Endothelial cell of umbilical vein (primary cell): ENCODE measurements around the gene GRIA1.

Source experiments
- CTCF ChIP-seq, 2 donors: IDR thresholded peaks; 1 replicate in 1 of 2; 2 replicates in 1 of 2; pipeline ENCODE4 v1.5.1; 2011; ENCODE audit warnings: low read length in 2 of 2, mild to moderate bottlenecking in 2 of 2, moderate library complexity in 2 of 2, control low read depth in 1 of 2, inconsistent platforms in 1 of 2, low read depth in 1 of 2; ENCODE audit not compliant: insufficient read depth in 1 of 2; ENCODE audit errors: extremely low read depth in 1 of 2
- EZH2 ChIP-seq: IDR thresholded peaks from 2 replicates; pipeline ENCODE4 v1.6.1; 2012; ENCODE audit warnings: borderline replicate concordance, low read depth, mild to moderate bottlenecking, moderate library complexity, low read length, inconsistent platforms; ENCODE audit not compliant: severe bottlenecking
- JUN ChIP-seq: IDR thresholded peaks from 2 replicates; pipeline ENCODE4 v1.6.1; 2011; ENCODE audit warnings: borderline replicate concordance, low read depth; ENCODE audit not compliant: insufficient read length, insufficient read depth
- MAX ChIP-seq: IDR thresholded peaks from 2 replicates; pipeline ENCODE4 v1.6.1; 2011; ENCODE audit not compliant: insufficient read depth, insufficient read length
- POLR2A ChIP-seq: IDR thresholded peaks from 2 replicates; pipeline ENCODE4 v1.6.1; 2012; ENCODE audit warnings: low read depth, mild to moderate bottlenecking, control low read depth, low read length
- POLR2AphosphoS5 ChIP-seq: IDR thresholded peaks from 2 replicates; pipeline ENCODE4 v1.6.1; 2012; ENCODE audit warnings: low read depth, mild to moderate bottlenecking, control low read depth, low read length, moderate library complexity; ENCODE audit not compliant: insufficient read depth

- TF ChIP-seq POLR2AphosphoS5 = no peak
- TF ChIP-seq CTCF (IDR thresholded peaks at IDR 0.05; ENCODE audit: extremely low read depth in 1 of 2, insufficient read depth in 1 of 2, low read depth in 1 of 2, low read length in 2 of 2) = no peak
- TF ChIP-seq POLR2A = no peak
- no peak for TF ChIP-seq JUN
- no peak for TF ChIP-seq MAX
- no peak for TF ChIP-seq EZH2
These were observed 223.5 kb downstream of the GRIA1 start for GRCh38 chr5:153713943-153714342.
